Inflammatory macrophage (primary cell): ENCODE data around the gene HORMAD2.

ENCODE experiments used
- DNase-seq, 2 donors: peaks; one replicate each; pipeline ENCODE4 v3.0.0-alpha.2; 2020 to 2022
- total RNA-seq, 18 experiments: gene quantifications; one replicate each; lab custom pipeline; 2026; ENCODE audit warnings: mixed read lengths in 6 of 18, inconsistent platforms in 2 of 18; lab: John Stamatoyannopoulos, UW

HORMAD2 gene
- 0 to 0.13 (median 0) reads per million in 18 experiments for total RNA-seq

GRCh38 chr22:30079952-30080533 is at the start of gene HORMAD2:
Gene HORMAD2 (plus strand): TSS chr22:30080464. CDS start chr22:30093953, 13,489 bp downstream.
- DNase-seq, result peak in 1 of 2 donors; percentile 15

- no peak for DNase-seq
Observed at GRCh38 chr22:30031328-30031727, 48.9 kb upstream of the HORMAD2 start.

- DNase-seq, result peak; percentile 56 to 83
Observed at GRCh38 chr22:30031764-30032455, 48.4 kb upstream of the HORMAD2 start.

- peak; percentile 91 for DNase-seq
Observed at GRCh38 chr22:30033137-30033536, 47.1 kb upstream of the HORMAD2 start.

- peak; percentile 34 to 70 for DNase-seq
Observed at GRCh38 chr22:30033901-30034300, 46.4 kb upstream of the HORMAD2 start.

GRCh38 chr22:30036656-30037055 is 43.6 kb upstream of the HORMAD2 start:
- peak; percentile 15 to 31 for DNase-seq

- peak in 1 of 2 donors; percentile 18 for DNase-seq
Observed at GRCh38 chr22:30038219-30038618, 42.0 kb upstream of the HORMAD2 start.

GRCh38 chr22:30040499-30041260 is 39.6 kb upstream of the HORMAD2 start:
- DNase-seq, result peak in 1 of 2 donors; percentile 44

- no peak for DNase-seq
Observed at GRCh38 chr22:30041475-30041874, 38.8 kb upstream of the HORMAD2 start.

- DNase-seq, result no peak
Observed at GRCh38 chr22:30041881-30042280, 38.4 kb upstream of the HORMAD2 start.

GRCh38 chr22:30043161-30043560 is 37.1 kb upstream of the HORMAD2 start:
- no peak for DNase-seq

- DNase-seq, result peak; percentile 37 to 57
Observed at GRCh38 chr22:30044369-30044768, 35.9 kb upstream of the HORMAD2 start.

- no peak for DNase-seq
Observed at GRCh38 chr22:30044881-30045493, 35.3 kb upstream of the HORMAD2 start.

GRCh38 chr22:30045494-30045887 is 34.8 kb upstream of the HORMAD2 start:
- DNase-seq, result no peak

- no peak for DNase-seq
Observed at GRCh38 chr22:30045901-30046715, 34.2 kb upstream of the HORMAD2 start.

- no peak for DNase-seq
Observed at GRCh38 chr22:30046716-30047363, 33.4 kb upstream of the HORMAD2 start.

- peak; percentile 43 to 56 for DNase-seq
Observed at GRCh38 chr22:30047364-30047738, 32.9 kb upstream of the HORMAD2 start.

GRCh38 chr22:30048681-30049080 is 31.6 kb upstream of the HORMAD2 start:
- no peak for DNase-seq

- DNase-seq, result no peak
Observed at GRCh38 chr22:30054067-30054763, 26.0 kb upstream of the HORMAD2 start.

GRCh38 chr22:30054764-30055069 is 25.5 kb upstream of the HORMAD2 start:
- DNase-seq, result no peak

GRCh38 chr22:30056015-30056414 is 24.2 kb upstream of the HORMAD2 start:
- no peak for DNase-seq
